Measurements from ENCODE around the gene CRB1.
A peak's percentile ranks its signal among the peaks of the same experiment; 100 is the strongest.

CRB1 gene

GRCh38 chr1:197249324-197249723, 18.7 kb upstream of the CRB1 start:
- ATAC-seq = peak; percentile 63
- TF ChIP-seq TSHZ2 (CRISPR knock-in tag; IDR thresholded peaks at IDR 0.05) = no peak
- 0 out of 2 replicates have a peak, but pooled peaks have one; percentile 12 for TF ChIP-seq TOX (CRISPR knock-in tag; IDR thresholded peaks at IDR 0.05; ENCODE audit: borderline replicate concordance)

- TF ChIP-seq, protein P1, sequence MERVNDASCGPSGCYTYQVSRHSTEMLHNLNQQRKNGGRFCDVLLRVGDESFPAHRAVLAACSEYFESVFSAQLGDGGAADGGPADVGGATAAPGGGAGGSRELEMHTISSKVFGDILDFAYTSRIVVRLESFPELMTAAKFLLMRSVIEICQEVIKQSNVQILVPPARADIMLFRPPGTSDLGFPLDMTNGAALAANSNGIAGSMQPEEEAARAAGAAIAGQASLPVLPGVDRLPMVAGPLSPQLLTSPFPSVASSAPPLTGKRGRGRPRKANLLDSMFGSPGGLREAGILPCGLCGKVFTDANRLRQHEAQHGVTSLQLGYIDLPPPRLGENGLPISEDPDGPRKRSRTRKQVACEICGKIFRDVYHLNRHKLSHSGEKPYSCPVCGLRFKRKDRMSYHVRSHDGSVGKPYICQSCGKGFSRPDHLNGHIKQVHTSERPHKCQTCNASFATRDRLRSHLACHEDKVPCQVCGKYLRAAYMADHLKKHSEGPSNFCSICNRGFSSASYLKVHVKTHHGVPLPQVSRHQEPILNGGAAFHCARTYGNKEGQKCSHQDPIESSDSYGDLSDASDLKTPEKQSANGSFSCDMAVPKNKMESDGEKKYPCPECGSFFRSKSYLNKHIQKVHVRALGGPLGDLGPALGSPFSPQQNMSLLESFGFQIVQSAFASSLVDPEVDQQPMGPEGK (CRISPR knock-in tag; IDR thresholded peaks at IDR 0.05; ENCODE audit: borderline replicate concordance) = no peak
- TF ChIP-seq BACH2 (CRISPR knock-in tag; IDR thresholded peaks at IDR 0.05; ENCODE audit: borderline replicate concordance) (no peak), PPARA (CRISPR knock-in tag; IDR thresholded peaks at IDR 0.05; ENCODE audit: borderline replicate concordance) (no peak), POU6F1 (CRISPR knock-in tag; IDR thresholded peaks at IDR 0.05; ENCODE audit: borderline replicate concordance, low read depth) (no peak), ZNF70 (CRISPR knock-in tag; IDR thresholded peaks at IDR 0.05) (no peak), ZFP3 (CRISPR knock-in tag; IDR thresholded peaks at IDR 0.05) (no peak), TOX (CRISPR knock-in tag; IDR thresholded peaks at IDR 0.05; ENCODE audit: borderline replicate concordance) (no peak), ESRRG (CRISPR knock-in tag; IDR thresholded peaks at IDR 0.05) (no peak), ZNF565 (CRISPR knock-in tag; conservative IDR thresholded peaks at IDR 0.05; ENCODE audit: low read depth) (no peak), CSDC2 (CRISPR knock-in tag; IDR thresholded peaks at IDR 0.05) (no peak), GLIS3 (CRISPR knock-in tag; IDR thresholded peaks at IDR 0.05) (no peak)
- no peak for ATAC-seq
Observed at GRCh38 chr1:197250616-197251015, 17.4 kb upstream of the CRB1 start.

DNA sequence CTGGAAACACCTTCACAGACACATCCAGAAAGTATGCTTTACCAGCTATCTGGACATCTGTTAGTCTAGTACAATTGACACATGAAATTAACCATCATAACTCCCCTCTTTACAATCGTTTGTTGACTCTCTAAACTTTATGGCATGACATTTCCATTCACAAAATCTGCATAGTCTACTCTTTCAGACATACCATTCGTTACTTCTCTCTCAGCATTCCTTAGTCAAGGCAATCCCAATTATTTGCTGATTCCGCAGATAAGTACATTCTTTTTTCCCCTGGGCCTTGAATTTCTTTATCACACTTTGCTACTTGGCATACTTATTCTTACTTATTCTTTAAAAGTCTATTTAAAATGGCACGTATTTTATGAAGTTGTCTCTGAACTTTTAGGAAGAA, 15.1 kb upstream of the CRB1 start:
- no peak for ATAC-seq
- no peak for TF ChIP-seq TSHZ2 (CRISPR knock-in tag; IDR thresholded peaks at IDR 0.05)
- no peak for TF ChIP-seq TOX (CRISPR knock-in tag; IDR thresholded peaks at IDR 0.05; ENCODE audit: borderline replicate concordance)
- TF ChIP-seq ZFP30 (CRISPR knock-in tag; IDR thresholded peaks at IDR 0.05) = no peak
- TF ChIP-seq, protein P1 (CRISPR knock-in tag; IDR thresholded peaks at IDR 0.05; ENCODE audit: borderline replicate concordance) = no peak
- no peak for TF ChIP-seq ZNF70 (CRISPR knock-in tag; IDR thresholded peaks at IDR 0.05)
- no peak for TF ChIP-seq BACH2 (CRISPR knock-in tag; IDR thresholded peaks at IDR 0.05; ENCODE audit: borderline replicate concordance)
- TF ChIP-seq CSDC2 (CRISPR knock-in tag; IDR thresholded peaks at IDR 0.05) = no peak
- TF ChIP-seq RARB (CRISPR knock-in tag; IDR thresholded peaks at IDR 0.05) = no peak
- no peak for TF ChIP-seq SNAI2 (CRISPR knock-in tag; IDR thresholded peaks at IDR 0.05)
- TF ChIP-seq ZFP3 (CRISPR knock-in tag; IDR thresholded peaks at IDR 0.05) = no peak
- TF ChIP-seq OSR1 (CRISPR knock-in tag; IDR thresholded peaks at IDR 0.05) = no peak
- no peak for TF ChIP-seq ZNF8 (CRISPR knock-in tag; IDR thresholded peaks at IDR 0.05)
- no peak for TF ChIP-seq CSRNP3 (CRISPR knock-in tag; IDR thresholded peaks at IDR 0.05)
- no peak for TF ChIP-seq ZNF565 (CRISPR knock-in tag; conservative IDR thresholded peaks at IDR 0.05; ENCODE audit: low read depth)
- no peak for TF ChIP-seq ARNTL (CRISPR knock-in tag; IDR thresholded peaks at IDR 0.05; ENCODE audit: borderline replicate concordance, low read depth)
- TF ChIP-seq, protein P2, sequence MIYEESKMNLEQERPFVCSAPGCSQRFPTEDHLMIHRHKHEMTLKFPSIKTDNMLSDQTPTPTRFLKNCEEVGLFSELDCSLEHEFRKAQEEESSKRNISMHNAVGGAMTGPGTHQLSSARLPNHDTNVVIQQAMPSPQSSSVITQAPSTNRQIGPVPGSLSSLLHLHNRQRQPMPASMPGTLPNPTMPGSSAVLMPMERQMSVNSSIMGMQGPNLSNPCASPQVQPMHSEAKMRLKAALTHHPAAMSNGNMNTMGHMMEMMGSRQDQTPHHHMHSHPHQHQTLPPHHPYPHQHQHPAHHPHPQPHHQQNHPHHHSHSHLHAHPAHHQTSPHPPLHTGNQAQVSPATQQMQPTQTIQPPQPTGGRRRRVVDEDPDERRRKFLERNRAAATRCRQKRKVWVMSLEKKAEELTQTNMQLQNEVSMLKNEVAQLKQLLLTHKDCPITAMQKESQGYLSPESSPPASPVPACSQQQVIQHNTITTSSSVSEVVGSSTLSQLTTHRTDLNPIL (CRISPR knock-in tag; IDR thresholded peaks at IDR 0.05; ENCODE audit: low read depth) = no peak

Data from SK-N-SH treated with all-trans-retinoic acid at 6 μM for 48 hours (cell line).